ENCODE results near the gene ANK3.
"Not testable (repeated sequence)": the region's sequence is repeated elsewhere in the genome, so short reads cannot be mapped to it uniquely, and the experiment has no call there.

ANK3 gene

DNA sequence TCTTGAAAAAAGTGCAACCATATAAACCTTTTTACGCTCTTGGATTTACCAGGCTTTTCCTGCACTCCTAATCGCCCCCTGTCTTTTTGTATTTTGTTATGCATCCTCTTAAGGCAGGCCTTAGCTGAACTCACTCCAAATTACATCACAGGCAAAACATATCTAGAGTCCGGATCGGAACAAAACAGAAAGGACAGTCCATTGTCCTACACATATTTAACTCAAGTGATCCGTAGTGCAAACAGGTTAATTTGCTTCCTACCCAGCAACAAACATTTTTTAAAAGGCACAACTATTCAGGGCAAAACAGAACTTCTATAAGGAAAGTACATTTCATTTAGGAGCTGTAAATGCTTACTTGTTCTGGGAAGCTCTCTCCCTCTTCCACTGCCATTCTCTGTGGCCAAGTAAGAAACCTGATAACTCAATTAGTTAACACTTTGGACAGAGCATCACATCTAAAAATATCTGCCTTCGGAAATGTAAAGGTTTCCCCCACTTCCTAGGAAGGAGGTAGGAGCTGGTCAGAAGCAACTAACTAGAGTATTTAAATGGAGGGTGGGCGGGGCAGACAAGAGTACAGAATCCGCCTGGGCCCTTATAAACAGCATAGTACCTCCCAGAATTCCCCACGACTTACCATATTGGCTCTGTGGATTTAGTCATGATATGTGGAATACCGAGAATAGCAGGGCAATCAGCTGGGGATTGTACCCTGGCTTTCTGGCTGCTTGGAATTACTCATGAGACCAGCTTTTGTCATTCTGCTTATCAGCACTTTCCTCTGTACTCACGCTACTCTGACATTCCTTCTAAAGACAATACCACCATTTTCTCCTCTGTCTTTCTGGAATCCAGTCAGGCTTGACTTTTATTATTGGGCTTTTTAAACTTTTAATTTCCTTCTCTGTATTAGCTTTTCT, 89.5 kb downstream of the ANK3 start:
- FAIRE-seq, result no peak

DNA sequence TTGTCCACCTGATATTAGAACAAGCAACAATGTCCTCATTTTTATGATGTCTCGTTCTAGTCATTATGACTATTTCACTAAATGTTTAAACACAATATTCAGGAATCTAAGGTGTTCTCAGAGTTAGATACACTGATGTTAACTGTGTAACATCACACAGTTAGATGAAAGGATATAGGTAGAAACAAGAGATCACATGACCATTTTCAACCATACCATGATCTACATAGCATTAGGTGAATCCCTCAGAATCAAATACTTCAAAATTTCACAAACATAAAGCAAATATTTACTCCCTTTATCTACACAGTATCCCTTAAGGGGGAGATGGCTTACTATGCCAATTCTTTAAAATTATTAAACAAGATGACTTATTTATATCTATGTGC, 90.3 kb downstream of the ANK3 start:
- FAIRE-seq, result no peak

DNA sequence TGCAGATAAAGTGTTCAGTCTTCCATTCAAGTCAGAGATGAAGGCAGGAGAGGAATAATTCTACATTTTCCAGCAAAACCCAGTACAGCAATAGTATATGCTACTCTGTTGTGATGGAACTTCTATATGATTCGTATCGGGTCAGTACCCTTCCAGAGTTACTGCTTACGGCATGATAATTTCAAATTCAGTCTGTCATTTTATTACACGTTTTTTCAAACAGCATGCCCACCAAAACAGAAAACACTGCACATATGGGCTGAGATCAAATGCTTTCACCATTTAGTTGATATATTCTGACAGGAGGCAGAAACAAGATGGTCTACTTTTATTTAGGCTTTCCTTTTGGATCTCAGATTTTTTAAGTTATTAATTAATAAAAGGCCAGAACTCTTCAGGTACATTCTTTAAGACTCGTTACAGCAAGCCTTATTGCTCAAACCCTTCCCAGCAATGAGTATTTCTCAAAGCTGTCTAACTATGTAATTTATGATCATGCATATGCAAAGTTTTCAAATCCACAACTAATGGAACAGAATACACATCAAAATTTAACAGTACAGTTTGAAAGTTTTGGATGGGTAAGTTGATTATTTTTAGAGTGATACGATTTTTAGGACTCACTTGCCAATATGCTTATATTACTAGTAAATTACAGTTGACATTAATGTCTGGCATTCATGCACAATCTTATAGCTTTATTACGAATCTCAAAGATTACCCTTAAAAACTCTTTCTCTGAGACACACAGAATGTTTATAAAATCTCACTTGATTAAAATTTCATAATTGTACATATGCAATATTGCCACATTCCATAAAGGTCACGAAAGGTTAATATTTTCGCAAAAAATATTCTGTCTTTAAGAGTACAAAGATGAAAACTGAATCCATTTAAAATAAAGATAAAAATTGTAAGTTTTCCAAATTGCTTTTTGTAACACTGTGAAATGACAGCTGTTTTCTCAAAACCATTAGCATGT, 91.0 kb downstream of the ANK3 start:
- FAIRE-seq, result no peak

DNA sequence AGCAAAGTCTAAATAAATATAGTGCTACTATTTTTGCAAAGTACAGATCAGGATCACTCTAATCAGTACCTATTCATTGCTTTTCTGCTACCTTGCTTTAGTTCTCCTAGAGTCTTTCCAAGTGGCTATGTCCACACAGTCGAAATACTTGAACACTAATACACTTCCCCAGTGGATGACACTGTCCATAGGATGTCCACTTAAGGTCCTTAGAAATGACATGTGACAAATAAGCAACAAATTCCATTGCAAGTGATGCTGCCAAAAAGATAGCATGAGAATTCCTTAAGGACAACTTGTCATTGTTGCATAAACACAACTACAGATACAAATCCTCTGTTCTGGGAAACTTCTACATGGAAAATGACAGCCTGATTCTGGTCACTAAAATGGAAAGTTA, 93.6 kb downstream of the ANK3 start:
- no peak for FAIRE-seq

DNA sequence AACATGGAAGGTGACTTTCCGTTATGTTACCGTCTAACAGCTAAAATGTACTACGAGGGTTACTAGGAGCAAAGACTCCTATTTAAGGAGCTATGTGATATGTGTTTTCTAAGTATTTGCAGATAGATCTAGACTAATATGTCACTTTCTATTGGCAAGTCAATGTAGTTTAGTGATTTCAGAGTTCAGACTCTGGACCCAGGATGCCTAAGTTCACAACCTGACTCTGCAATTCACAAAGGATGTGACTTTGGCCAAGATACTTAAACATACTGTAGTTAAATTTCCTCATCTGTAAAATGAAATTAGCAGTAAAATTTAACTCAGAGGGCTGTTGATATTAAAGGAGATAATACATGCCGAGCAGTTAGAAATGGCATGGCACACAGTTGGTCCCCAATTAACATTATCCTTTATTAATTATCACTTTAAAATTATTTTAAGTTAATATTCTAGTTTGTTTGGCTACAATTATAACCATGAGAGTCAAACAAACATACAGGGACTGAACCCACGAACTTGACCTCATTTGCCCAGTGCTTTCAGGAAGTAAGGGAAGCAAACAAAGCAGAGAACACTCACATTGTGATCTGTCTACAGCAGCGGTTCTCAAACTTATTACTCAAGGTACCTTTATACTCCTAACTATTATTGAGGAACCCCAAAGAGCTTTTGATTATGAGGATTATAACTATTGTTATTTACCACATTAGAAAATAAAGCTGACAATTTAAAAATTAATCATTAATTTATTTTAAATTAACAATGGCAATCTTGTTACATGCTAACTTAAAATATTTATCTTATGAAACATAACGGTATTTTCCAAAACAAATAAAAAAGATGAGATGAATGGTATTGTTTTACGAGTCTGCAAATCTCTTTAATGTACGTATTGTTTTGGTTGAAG, 94.4 kb downstream of the ANK3 start:
- no peak for FAIRE-seq

DNA sequence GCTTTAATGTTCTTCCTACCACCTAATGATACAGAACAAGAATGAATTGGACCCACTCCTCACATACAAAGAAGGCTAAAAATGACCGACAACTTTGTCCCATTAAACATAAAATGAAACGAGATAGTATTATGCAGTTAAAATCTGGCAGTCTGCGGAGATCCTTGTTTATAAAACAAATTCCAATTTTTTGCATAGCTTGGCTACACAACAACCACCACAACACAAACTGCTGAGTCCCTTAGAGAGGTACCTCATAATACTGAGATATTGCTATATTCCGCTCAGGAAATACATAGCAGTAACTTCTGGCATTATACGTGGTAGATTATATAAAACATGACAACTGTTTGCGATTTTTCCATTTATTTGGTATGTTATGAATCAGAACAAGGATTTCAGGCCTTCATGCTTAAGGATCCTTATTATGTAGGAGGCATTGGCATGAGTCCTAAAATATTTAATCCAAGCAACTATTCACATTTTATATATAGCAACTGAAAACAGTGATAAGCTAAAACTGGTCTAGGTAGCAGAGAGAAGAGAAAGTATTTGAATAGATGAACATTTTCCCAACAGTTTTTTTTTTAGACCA, 96.0 kb downstream of the ANK3 start:
- no peak for FAIRE-seq

DNA sequence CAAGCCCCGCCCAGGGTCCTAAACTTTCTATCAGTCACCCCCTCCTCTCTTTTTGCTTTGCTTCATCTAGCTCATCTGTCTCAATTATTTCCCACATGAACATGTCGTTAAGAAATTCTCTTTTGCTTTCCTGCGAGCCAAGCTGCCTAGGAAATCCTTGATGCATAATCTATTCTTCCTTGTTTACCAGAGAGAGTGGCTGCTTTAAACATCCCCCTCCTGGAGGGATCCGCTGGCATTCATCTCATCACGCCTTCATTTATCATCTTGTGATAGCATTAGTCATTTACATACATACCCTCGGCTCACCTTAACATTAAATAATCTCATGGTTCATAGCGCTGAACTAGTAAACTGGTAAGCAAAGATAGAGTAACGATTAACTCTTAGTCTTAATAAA, 96.7 kb downstream of the ANK3 start:
- FAIRE-seq, result no peak

DNA sequence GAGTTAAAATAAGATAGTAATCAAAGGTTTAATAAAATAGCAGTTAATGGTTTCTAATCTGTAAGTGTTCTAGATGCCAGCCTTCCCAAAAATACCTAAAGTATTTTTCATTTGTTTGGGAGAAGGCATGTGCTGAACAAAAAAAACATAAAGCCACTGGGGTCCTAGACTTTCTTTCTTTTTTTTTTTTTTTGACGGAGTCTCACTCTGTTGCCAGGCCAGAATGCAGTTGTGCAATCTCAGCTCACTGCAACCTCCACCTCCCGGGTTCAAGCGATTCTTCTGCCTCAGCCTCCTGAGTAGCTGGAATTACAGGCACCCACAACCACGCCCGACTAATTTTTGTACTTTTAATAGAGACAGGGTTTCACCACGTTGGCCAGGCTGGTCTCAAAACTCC, 97.1 kb downstream of the ANK3 start:
- not testable (repeated sequence) for FAIRE-seq

DNA sequence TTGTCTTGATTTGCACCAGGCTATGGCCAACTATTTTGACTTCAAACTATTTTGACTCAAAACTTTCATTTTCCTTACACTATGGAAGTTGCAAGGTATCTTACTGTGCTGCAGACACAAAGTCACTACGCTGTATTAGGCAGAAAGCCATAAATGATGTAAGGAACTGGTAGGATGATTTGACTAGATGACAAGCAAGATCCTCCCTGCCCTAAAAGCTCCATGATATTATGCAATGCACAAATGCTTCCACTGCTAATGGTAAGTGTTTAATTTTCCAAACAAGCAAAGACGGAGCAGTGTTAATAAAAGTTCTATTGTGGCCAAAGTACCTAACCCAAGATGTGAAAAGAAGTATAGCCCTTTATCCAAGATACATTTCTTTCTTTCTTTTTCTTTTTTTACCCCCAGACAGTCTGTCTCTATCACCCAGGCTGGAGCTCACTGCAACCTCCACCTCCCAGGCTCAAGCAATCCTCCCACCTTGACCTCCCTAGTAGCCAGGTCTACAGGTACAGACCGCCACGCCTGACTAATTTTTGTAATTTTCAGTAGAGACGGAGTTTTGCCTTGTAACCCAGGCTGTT, 98.2 kb downstream of the ANK3 start:
- FAIRE-seq, result no peak

DNA sequence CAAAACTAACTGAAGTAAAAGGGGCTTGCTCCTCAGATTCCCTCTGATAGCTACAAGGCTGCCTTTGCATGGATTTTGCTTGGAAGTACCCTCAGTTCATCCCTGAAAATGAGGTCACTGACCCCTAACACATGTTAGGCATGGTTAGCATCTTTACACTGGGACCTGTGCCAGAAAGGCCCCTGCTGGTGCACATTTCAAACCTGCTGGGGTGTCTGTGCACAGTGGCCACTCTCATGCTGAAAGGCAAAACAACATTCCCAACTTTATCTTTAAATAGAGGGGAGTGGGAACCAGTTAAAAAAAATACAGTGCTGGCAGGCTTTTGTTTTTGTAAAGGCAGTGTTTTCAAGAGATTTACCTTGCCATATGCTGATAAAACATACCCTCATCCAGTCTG, 99.1 kb downstream of the ANK3 start:
- FAIRE-seq, result no peak

DNA sequence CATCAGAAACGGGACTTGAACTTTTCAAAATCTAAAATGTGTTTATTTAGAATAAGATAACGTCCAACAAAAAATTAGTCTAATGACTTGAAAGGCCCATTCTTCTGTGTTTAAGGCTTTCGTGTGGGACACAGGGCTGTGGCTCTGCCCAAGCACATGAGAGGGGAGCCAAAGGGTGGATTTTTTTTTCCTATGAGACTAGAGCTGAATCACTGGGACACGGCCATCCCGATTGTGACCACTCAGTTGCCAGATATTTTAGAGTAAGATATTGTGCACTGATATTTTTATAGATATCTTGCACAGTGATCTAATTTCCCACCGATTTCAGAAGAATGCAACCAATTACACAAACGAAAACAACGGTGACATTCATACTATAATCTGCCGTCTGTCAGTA, 99.9 kb downstream of the ANK3 start:
- FAIRE-seq, result no peak

DNA sequence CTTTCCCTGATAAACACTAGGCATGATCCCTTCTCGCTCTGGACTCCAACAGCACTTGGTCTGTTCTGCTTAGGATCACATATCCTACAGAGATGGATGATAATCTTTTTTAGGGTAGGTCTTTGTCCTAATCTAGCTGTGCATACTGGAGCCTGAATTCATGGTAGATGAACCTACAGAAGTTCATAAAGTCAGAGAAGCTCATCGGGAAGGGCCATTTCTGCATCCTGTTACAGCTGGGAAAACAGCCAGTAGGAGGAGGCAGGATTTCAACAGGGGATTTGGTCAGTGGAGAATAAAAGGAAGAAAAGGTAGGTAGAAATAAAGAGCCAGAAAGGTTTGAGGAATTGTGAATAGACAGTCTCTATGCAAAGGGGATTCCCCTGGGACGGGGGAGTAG, 101.4 kb downstream of the ANK3 start:
- no peak for FAIRE-seq

DNA sequence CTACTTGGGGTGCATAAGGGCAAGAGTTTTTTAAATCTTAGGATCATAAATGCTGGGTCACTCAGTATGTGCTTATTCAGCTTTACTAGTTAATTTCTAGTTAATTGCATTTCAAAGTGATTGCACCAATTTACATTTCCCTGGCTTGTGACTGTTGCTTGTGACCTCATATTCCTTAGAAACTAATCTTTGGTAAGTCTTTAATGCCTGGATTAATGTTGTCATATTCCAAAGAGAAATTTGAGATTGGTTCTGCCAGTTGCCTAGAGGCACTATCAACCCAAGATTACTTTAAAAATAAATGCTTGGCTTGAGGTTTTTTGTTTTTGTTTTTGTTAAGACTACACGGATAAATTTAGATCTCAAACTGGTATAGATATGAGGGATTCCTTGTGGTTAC, 103.1 kb downstream of the ANK3 start:
- FAIRE-seq, result no peak

DNA sequence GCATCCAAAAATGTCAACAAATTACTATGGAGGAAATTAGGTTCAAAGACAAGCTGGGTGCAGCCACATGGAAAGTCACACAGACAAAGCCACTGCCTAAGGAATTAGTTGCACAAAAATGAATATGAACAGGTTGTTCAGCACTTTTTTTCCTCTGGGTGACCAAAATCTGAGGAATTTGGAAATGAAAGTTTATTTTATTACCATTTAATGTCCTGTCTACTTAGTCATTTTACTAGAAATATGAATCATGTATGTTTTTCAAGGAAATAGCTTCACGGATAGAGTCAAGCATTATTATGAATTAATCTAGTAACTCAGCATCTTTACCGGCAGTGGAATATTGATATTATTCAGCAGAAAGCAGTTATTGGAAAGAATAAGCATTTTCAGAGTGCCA, 106.3 kb downstream of the ANK3 start:
- no peak for FAIRE-seq

DNA sequence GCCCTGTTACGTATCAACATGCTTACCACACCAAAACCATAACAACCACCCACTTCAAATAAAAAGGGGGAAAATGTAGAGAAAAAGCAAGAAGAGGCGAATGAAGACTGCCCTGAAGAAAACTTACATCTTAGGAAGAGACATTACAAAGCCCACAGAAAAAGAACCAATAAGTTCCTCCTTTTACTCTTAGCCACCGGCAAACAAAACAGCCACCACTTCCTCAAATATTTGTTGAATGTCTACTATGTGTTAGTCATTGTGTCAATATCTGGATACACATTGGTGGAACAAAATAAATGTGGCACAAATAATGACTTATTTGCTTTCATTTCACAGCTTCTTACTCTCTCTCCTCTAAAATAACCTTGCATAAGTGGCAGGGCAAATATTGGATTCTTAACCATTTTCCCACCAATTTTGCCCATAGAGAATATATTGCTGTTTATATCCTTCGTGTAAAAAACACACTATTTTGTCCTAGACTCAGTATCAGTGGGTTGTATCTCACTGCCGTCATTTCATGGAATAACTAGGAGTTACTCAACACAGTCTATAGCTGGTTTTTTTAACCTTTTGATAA, 106.8 kb downstream of the ANK3 start:
- no peak for FAIRE-seq

DNA sequence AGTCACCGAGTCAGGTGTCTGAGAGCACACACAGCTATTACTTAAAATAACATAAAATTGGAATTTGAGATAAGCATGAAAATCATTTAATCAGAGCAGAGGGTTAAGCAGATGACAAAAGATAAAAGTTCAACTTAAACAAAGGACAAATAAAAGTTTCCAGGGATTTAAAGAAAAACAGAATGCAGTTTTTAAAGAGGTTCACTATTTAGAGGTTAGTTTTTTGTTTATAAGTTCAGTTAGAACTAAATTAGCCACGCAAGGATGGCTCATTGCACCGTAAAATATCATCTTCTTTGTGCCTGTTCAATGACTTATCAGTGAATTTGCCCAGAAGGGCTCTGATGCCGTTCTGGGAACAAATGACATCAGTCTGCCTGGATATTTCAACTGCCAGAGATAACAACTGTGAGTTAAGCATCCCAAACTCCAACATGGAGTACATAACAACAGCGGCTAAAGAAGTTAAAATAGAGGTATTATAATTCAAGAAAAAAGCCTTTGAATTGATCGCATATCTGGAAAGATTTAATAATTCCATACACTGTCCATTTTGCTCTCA, 107.8 kb downstream of the ANK3 start:
- FAIRE-seq, result no peak

DNA sequence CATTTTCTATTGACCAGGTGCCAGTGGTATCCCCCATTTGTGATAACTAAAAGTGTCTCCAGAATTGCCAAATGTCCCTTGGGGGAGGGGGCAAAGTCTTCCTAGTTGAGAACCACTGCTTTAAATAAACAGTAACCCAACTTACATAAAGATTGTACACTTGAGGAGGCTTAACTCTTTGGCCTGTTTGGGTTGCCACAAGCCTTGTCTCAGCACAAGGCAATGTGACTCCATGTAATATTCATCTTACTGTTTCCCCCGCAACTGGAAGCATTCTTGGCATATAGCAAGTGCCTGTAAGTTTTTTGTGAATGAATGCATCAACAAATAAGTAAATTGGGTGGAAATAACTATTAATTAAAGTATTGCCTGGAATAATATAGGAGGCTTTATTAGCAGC, 108.3 kb downstream of the ANK3 start:
- FAIRE-seq, result no peak

DNA sequence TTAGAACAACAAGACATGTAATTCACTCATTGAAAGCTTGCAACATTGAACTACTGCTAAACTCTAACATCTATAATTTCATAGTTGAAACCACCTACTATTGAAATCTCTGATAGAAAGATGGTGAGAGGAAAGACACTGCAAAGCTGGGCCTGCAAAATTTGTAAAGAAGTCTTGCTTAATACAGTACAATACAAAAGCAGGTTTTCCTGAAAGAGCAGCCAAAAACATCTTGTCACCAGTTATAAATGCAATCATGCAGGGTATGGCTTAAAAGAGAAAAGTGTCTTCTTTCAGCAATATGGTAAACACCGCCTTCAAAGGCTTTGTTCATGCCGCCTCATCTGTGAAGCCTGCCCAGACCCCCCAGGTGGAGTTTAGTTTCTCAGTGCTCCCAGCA, 109.2 kb downstream of the ANK3 start:
- no peak for FAIRE-seq

DNA sequence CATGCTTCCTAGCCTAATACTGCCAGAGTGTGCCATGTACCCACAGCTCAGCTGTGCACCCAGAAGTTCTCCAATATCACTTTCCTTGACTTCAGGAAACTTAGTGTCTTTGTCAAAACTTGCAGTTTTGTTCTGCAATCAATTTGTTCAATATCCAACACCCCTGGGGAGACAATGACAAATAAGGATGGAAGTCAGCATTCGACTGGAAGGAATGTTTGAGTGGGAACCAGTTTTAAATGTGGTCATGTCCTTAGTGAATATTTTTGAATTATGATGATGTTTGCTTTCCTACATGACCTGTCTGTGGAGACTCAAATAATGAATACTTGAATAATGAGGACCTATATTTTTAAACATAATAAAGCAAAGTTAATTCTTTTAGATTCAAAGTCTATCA, 112.0 kb downstream of the ANK3 start:
- FAIRE-seq, result no peak

DNA sequence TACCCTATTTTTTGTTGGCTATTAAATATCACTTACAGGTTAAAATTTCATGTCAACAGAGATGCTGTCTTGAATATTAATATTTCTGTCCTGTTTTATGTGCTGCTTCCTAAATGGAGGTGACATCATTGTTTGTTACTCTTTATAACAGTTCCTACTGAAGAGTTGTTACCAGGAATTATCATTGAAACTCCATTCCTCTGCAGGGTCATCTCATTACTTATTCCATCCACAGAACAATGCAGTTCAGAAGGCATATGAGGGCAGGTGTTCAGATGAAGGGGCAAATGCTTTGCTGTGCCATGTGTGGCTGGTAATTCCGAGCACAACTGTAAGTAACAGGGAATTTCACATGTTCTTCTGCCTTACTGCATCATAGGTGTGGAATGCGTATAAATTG, 113.4 kb downstream of the ANK3 start:
- no peak for FAIRE-seq

All from TTC549 (cell line).